IMR-90 (cell line): Measurements from ENCODE around the gene PIK3R4. TPM values are rescaled to one million over a fixed set of nuclear protein-coding genes. Genes with fewer than 3 reads are reported as not detected.

Experiments
- ATAC-seq: fragments of 200-7000 bp; cut with Tn5 transposase; 2 replicates; pipeline ENCODE4 v1.9.1; 2020; ENCODE audit warnings: low read depth, mild to moderate bottlenecking, moderate library complexity
- BruUV-seq: library from RNA; stranded (reverse); fragments of 400-500 nt; replicated peaks from 2 replicates; lab custom pipeline; 2021; lab: Mats Ljungman, UMichigan
- CTCF ChIA-PET: fragments of 300-600 bp; formaldehyde crosslinking; extraction: SDS; loops from one replicate; lab custom pipeline; 2021; ENCODE audit warnings: antibody characterized with exemption; lab: Yijun Ruan, JAX
- POLR2A ChIA-PET: fragments of 300-600 bp; sonication (Branson Sonifier 250); formaldehyde crosslinking; loops from one replicate; lab custom pipeline; 2022; ENCODE audit warnings: antibody characterized with exemption; ENCODE audit not compliant: unreplicated experiment; lab: Charles Lee
- DNase-seq: peaks from one replicate; pipeline ENCODE4 v3.0.0; 2013
- H2AFZ ChIP-seq: replicated peaks from 2 replicates; pipeline ENCODE3; 2013; ENCODE audit warnings: low read length, mild to moderate bottlenecking; ENCODE audit not compliant: poor library complexity
- H2AK5ac ChIP-seq: 2 replicates; pipeline ENCODE4 v1.6.1; 2013; ENCODE audit warnings: low read depth, low read length, inconsistent platforms
- H2AK9ac ChIP-seq: replicated peaks from 2 replicates; pipeline ENCODE3; 2013; ENCODE audit warnings: mild to moderate bottlenecking, low read depth, low read length, moderate library complexity; ENCODE audit not compliant: poor library complexity
- H2BK120ac ChIP-seq: 2 replicates; pipeline ENCODE4 v1.6.1; 2013; ENCODE audit warnings: low read depth, low read length, inconsistent platforms
- H2BK15ac ChIP-seq: 3 replicates; pipeline ENCODE4 v1.6.1; 2013; ENCODE audit warnings: low read depth, low read length, inconsistent platforms
- H2BK20ac ChIP-seq: 2 replicates; pipeline ENCODE4 v1.6.1; 2013; ENCODE audit warnings: low read depth, mild to moderate bottlenecking, inconsistent platforms, low read length, moderate library complexity
- H2BK5ac ChIP-seq: 2 replicates; pipeline ENCODE4 v1.6.1; 2013; ENCODE audit warnings: mild to moderate bottlenecking, low read depth, low read length, inconsistent platforms; ENCODE audit not compliant: poor library complexity, severe bottlenecking
- H3K14ac ChIP-seq: replicated peaks from 2 replicates; pipeline ENCODE4 v1.6.1; 2013; ENCODE audit warnings: low read depth, low read length, inconsistent platforms
- H3K18ac ChIP-seq: 2 replicates; pipeline ENCODE4 v1.6.1; 2013; ENCODE audit warnings: low read depth, low read length, control low read depth
- H3K23ac ChIP-seq: 2 replicates; pipeline ENCODE4 v1.6.1; 2013; ENCODE audit warnings: low read depth, low read length, inconsistent platforms
- H3K27ac ChIP-seq: 2 replicates; pipeline ENCODE4 v1.5.1; 2013; ENCODE audit warnings: mild to moderate bottlenecking, control low read depth, low read length; ENCODE audit not compliant: insufficient read depth
- H3K27me3 ChIP-seq: 2 replicates; pipeline ENCODE4 v1.6.1; 2013; ENCODE audit warnings: low read length; ENCODE audit not compliant: control insufficient read depth, insufficient read depth
- H3K36me3 ChIP-seq: 2 replicates; pipeline ENCODE4 v1.6.1; 2013; ENCODE audit warnings: low read length, mixed read lengths; ENCODE audit not compliant: control insufficient read depth, insufficient read depth
- H3K4ac ChIP-seq: 2 replicates; pipeline ENCODE4 v1.6.1; 2013; ENCODE audit warnings: low read depth, low read length, inconsistent platforms
- H3K4me1 ChIP-seq: 2 replicates; pipeline ENCODE4 v1.6.1; 2013; ENCODE audit warnings: low read length, mixed read lengths; ENCODE audit not compliant: control insufficient read depth, insufficient read depth
- H3K4me2 ChIP-seq: 2 replicates; pipeline ENCODE4 v1.6.1; 2013; ENCODE audit warnings: low read depth, mild to moderate bottlenecking, control low read depth, low read length, moderate library complexity
- H3K4me3 ChIP-seq: 2 replicates; pipeline ENCODE4 v1.5.1; 2013; ENCODE audit warnings: low read depth, mild to moderate bottlenecking, control low read depth, low read length, moderate library complexity; ENCODE audit not compliant: insufficient read depth
- H3K56ac ChIP-seq: 2 replicates; pipeline ENCODE4 v1.6.1; 2013; ENCODE audit warnings: low read length, inconsistent platforms; ENCODE audit not compliant: insufficient read depth; ENCODE audit errors: extremely low read depth
- H3K79me1 ChIP-seq, 2 experiments: 2 replicates each; pipeline ENCODE4 v1.6.1; 2013; ENCODE audit warnings: low read length in 2 of 2, inconsistent platforms in 1 of 2, low read depth in 1 of 2
- H3K9ac ChIP-seq: 2 replicates; pipeline ENCODE4 v1.6.1; 2013; ENCODE audit warnings: low read depth, low read length, control low read depth
- H3K9me1 ChIP-seq: 2 replicates; pipeline ENCODE4 v1.6.1; 2013; ENCODE audit warnings: low read length, inconsistent platforms; ENCODE audit not compliant: insufficient read depth
- H3K9me3 ChIP-seq: 2 replicates; pipeline ENCODE4 v1.6.1; 2013; ENCODE audit warnings: low read length; ENCODE audit not compliant: control insufficient read depth, insufficient read depth
- H4K20me1 ChIP-seq: 2 replicates; pipeline ENCODE4 v1.6.1; 2013; ENCODE audit warnings: low read length, inconsistent platforms; ENCODE audit not compliant: insufficient read depth
- H4K5ac ChIP-seq: 2 replicates; pipeline ENCODE4 v1.6.1; 2013; ENCODE audit warnings: mild to moderate bottlenecking, low read depth, low read length, control low read depth
- H4K8ac ChIP-seq, 2 experiments: 2 replicates each; pipeline ENCODE4 v1.6.1; 2013; ENCODE audit warnings: low read depth in 2 of 2, low read length in 2 of 2, control low read depth in 1 of 2, inconsistent platforms in 1 of 2
- H4K91ac ChIP-seq: 2 replicates; pipeline ENCODE4 v1.6.1; 2013; ENCODE audit warnings: low read depth, low read length, inconsistent platforms; ENCODE audit not compliant: insufficient read depth
- CEBPB ChIP-seq: IDR thresholded peaks from 2 replicates; pipeline ENCODE4 v1.6.1; 2012; ENCODE audit warnings: low read depth, low read length, improper control_type of control experiment
- CHD1 ChIP-seq: IDR thresholded peaks from 2 replicates; pipeline ENCODE4 v1.6.1; 2012; ENCODE audit warnings: low read depth, low read length, improper control_type of control experiment
- FOS ChIP-seq: fragments of 150-350 bp; IDR thresholded peaks from 2 replicates; pipeline ENCODE4 v1.6.1; 2016; ENCODE audit warnings: low read depth, low read length
- MAFK ChIP-seq: IDR thresholded peaks from 2 replicates; pipeline ENCODE4 v1.6.1; 2012; ENCODE audit warnings: low read depth, low read length, improper control_type of control experiment
- MAZ ChIP-seq: IDR thresholded peaks from 2 replicates; pipeline ENCODE4 v1.6.1; 2012; ENCODE audit warnings: low read depth, mild to moderate bottlenecking, low read length, improper control_type of control experiment, moderate library complexity, borderline replicate concordance
- MXI1 ChIP-seq: IDR thresholded peaks from 2 replicates; pipeline ENCODE4 v1.6.1; 2012; ENCODE audit warnings: low read depth, mild to moderate bottlenecking, low read length, moderate library complexity, borderline replicate concordance
- NFE2L2 ChIP-seq: fragments of 150-350 bp; IDR thresholded peaks from 2 replicates; pipeline ENCODE4 v1.6.1; 2016; ENCODE audit warnings: low read depth, mild to moderate bottlenecking, low read length
- POLR2A ChIP-seq: IDR thresholded peaks from 2 replicates; pipeline ENCODE4 v1.6.1; 2012; ENCODE audit warnings: mild to moderate bottlenecking, low read depth, low read length
- RAD21 ChIP-seq: IDR thresholded peaks from 2 replicates; pipeline ENCODE4 v1.6.1; 2012; ENCODE audit warnings: low read length, improper control_type of control experiment
- RCOR1 ChIP-seq: IDR thresholded peaks from 2 replicates; pipeline ENCODE4 v1.6.1; 2012; ENCODE audit warnings: mild to moderate bottlenecking, low read length, improper control_type of control experiment; ENCODE audit not compliant: insufficient replicate concordance
- RFX5 ChIP-seq: IDR thresholded peaks from 2 replicates; pipeline ENCODE4 v1.8.0; 2012; ENCODE audit warnings: low read depth, mild to moderate bottlenecking, low read length, moderate library complexity
- SMC3 ChIP-seq: fragments of 150-350 bp; IDR thresholded peaks from 2 replicates; pipeline ENCODE4 v1.6.1; 2016; ENCODE audit warnings: low read depth, mild to moderate bottlenecking, antibody characterized with exemption, low read length, moderate library complexity
- WGBS, 2 experiments: methylation state at CpG; one replicate each; pipeline versions ENCODE4 v1.1.5 to v1.1.7; 2013; ENCODE audit warnings: missing lambda C conversion rate in 2 of 2; ENCODE audit not compliant: insufficient read length in 1 of 2; ENCODE audit errors: extremely low coverage in 2 of 2; 5-methylcytosine and 5-hydroxymethylcytosine counted together
- dilution Hi-C: fragments of 300-500 bp; cut with HindIII; formaldehyde crosslinking; loops from one replicate; pipeline ENCODE4 v1.14.3; 2018; ENCODE audit warnings: low sequenced_read_pairs; ENCODE audit not compliant: unreplicated experiment
- in situ Hi-C: fragments of 300-500 bp; cut with MboI; formaldehyde crosslinking; loops from 3 replicates; pipeline ENCODE4 v1.14.3; 2019; ENCODE audit warnings: low sequenced_read_pairs, inconsistent platforms, mixed read lengths
- intact Hi-C: fragments of 100-400 bp; cut with micrococcal nuclease; formaldehyde crosslinking; loops from 2 replicates; pipeline ENCODE4 v1.10.0; 2022
- polyA plus RNA-seq, 3 experiments: library from polyadenylated mRNA; depleted of rRNA; stranded (reverse); fragments of >200 nt; gene quantifications; 2 replicates each; pipeline ENCODE4 v1.2.3, GENCODE V29; 2012; ENCODE audit warnings: low replicate concordance in 1 of 3
- total RNA-seq: library from RNA; depleted of rRNA; stranded (reverse); fragments of >200 nt; gene quantifications from 2 replicates; pipeline ENCODE4 v1.2.3, GENCODE V29; 2012
- TF ChIP-seq, protein P1 (sequence below): fragments of 150-350 bp; IDR thresholded peaks from 2 replicates; pipeline ENCODE4 v1.6.1; 2016; ENCODE audit warnings: low read depth, mild to moderate bottlenecking, low read length, moderate library complexity, borderline replicate concordance
- TF ChIP-seq, protein P2 (sequence below): conservative IDR thresholded peaks from 2 replicates; pipeline ENCODE4 v1.5.1; 2012; ENCODE audit warnings: mild to moderate bottlenecking, low read depth, low read length, improper control_type of control experiment

PIK3R4 gene
- total and polyA plus RNA-seq, 2 of the 4 experiments (the other 2 are of a cell fraction), result 19.7 to 27.2 TPM

DNA sequence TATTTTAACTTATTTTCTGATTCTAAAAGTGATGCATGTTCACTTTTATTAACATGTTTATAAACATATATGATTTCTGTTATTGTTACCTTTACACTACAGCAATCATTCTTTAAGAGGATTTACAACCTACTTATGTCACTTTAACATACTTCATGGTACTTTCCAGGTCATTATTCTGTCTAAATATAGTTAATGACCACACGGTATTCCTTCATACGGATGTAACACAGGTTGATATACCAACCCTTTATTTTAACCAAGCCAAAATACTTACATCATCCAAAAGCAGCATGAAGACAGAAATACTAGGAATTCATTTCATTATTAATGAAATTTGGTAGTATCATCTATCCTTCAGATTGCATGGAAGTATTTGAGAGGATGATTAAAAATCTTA lies 18.6 kb downstream of the PIK3R4 start:
- ATAC-seq (no peak), DNase-seq (no peak)
- Histone ChIP-seq H3K14ac (no peak overlapping the region), H4K8ac (no peak overlapping the region), H3K4me1 (no peaks in the 10 kb centered on the region), H3K9me3 (no peaks in the 10 kb centered on the region), H3K23ac (no peak overlapping the region), H2AK9ac (no peak overlapping the region), H3K9ac (no peak overlapping the region), H4K5ac (no peak overlapping the region), H2BK15ac (no peak overlapping the region), H3K36me3 (no peaks in the 10 kb centered on the region), H2AK5ac (no peak overlapping the region), H3K56ac (no peak overlapping the region), H4K91ac (no peak overlapping the region), H3K18ac (no peak overlapping the region), H2BK20ac (no peak overlapping the region), H3K9me1 (no peaks in the 10 kb centered on the region), H3K27ac (no peak overlapping the region), H3K4me2 (no peak overlapping the region), H3K4ac (no peak overlapping the region), H3K27me3 (no peaks in the 10 kb centered on the region), H3K79me1 (peaks cover 0 to 4% of the 10 kb centered on the region in 2 experiments; a peak in 3 of 4 replicates), H2BK5ac (no peak overlapping the region), H3K4me3 (no peak overlapping the region), H4K20me1 (no peaks in the 10 kb centered on the region), H2AFZ (no peak overlapping the region), H2BK120ac (no peak overlapping the region)
- POLR2A ChIA-PET, result no interaction called here
- in situ Hi-C loops, result loop anchor here (25.0 kb wide), 2 partner anchors 259 to 759 kb away; no protein-coding TSS in a partner anchor
- no CpG with 5 or more reads among the region's 2 CpGs for WGBS, 2 experiments
- no TSS peak for BruUV-seq
- intact Hi-C loops, result loop anchor here (10.0 kb wide), 1 partner anchor 53 kb away; no protein-coding TSS in a partner anchor
- CTCF ChIA-PET, result interaction anchor here (0.7 kb wide), 1 partner anchor 1705 kb away, joined by 5 read pairs; no protein-coding TSS in a partner anchor
- dilution Hi-C loops, result no loop called here
- TF ChIP-seq RCOR1 (no peak), MXI1 (no peak), CEBPB (no peak), RAD21 (no peak), FOS (no peak), POLR2A (no peak), MAZ (no peak), CHD1 (no peak), RFX5 (no peak), SMC3 (no peak), MAFK (no peak), NFE2L2 (no peak)
- TF ChIP-seq, protein P1, sequence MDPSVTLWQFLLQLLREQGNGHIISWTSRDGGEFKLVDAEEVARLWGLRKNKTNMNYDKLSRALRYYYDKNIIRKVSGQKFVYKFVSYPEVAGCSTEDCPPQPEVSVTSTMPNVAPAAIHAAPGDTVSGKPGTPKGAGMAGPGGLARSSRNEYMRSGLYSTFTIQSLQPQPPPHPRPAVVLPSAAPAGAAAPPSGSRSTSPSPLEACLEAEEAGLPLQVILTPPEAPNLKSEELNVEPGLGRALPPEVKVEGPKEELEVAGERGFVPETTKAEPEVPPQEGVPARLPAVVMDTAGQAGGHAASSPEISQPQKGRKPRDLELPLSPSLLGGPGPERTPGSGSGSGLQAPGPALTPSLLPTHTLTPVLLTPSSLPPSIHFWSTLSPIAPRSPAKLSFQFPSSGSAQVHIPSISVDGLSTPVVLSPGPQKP, result no peak
- TF ChIP-seq, protein P2, sequence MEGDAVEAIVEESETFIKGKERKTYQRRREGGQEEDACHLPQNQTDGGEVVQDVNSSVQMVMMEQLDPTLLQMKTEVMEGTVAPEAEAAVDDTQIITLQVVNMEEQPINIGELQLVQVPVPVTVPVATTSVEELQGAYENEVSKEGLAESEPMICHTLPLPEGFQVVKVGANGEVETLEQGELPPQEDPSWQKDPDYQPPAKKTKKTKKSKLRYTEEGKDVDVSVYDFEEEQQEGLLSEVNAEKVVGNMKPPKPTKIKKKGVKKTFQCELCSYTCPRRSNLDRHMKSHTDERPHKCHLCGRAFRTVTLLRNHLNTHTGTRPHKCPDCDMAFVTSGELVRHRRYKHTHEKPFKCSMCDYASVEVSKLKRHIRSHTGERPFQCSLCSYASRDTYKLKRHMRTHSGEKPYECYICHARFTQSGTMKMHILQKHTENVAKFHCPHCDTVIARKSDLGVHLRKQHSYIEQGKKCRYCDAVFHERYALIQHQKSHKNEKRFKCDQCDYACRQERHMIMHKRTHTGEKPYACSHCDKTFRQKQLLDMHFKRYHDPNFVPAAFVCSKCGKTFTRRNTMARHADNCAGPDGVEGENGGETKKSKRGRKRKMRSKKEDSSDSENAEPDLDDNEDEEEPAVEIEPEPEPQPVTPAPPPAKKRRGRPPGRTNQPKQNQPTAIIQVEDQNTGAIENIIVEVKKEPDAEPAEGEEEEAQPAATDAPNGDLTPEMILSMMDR, result no peak
